HL-60/S4 treated with retinoic acid at 250 ng/mL for 4 days and 3 days (cell line): Measurements from ENCODE around the gene CCDC179.

Experiments
- in situ Hi-C: fragments of 300-500 bp; cut with MboI; formaldehyde crosslinking; loops from 2 replicates; pipeline ENCODE4 v1.7.0; 2022; ENCODE audit warnings: low sequenced_read_pairs

The CCDC179 gene

GRCh38 chr11:22808571-22809197 lies 51.6 kb downstream of the CCDC179 start:
- in situ Hi-C loops, result no loop called here

- in situ Hi-C loops, result no loop called here
These were observed 52.3 kb downstream of the CCDC179 start for GRCh38 chr11:22807855-22808570.

DNA sequence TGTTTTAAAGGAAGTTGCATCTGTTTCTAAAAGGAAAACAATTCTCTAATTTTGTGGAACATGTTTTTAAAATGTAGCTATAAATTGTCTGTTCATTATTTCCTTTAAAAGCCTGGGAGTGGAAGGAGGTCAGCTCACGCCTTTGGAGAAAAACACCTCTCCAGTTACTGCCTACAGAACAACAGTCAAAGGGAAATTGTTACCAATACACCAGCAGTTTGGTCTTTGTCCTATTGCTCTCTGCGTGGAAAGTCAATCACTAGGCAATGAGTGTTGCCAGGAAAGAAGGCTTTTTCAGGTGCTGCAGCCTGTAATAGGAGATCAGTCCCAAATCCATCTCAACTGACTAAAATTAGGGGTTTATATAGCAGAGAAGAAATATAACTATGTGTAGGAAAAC lies 52.9 kb downstream of the CCDC179 start:
- in situ Hi-C loops, result no loop called here

GRCh38 chr11:22802861-22803260 lies 57.4 kb downstream of the CCDC179 start:
- in situ Hi-C loops, result no loop called here

DNA sequence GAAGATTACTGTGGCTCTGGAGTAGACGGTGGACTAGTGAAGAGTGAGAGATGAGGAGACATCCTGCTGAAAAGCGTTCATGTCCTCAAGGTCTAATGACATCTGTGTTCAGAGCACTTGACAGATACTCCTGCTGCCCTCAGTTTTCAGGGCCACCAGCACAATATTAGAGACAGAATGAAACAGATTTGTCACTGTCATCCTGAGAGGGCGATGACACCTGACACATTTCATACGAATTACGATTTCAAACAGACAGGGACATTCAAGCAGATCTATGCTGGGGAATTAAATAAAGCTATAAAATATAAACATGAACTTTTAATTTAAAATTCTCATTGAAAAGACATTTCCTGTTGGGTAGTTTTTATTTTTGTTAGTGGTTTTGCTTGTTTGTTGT lies 59.8 kb downstream of the CCDC179 start:
- in situ Hi-C loops, result no loop called here

GRCh38 chr11:22798901-22799300 lies 61.4 kb downstream of the CCDC179 start:
- in situ Hi-C loops, result no loop called here

- in situ Hi-C loops, result no loop called here
These were observed 63.2 kb downstream of the CCDC179 start for GRCh38 chr11:22797047-22797446.
